Neuronal stem cell (in vitro differentiated cells): Measurements from ENCODE around the gene CLDN24.
A peak's percentile ranks its signal among the peaks of the same experiment; 100 is the strongest.

Experiments
- DNase-seq: peaks from one replicate; pipeline ENCODE4 v3.0.0-alpha.2; 2013; ENCODE audit warnings: low spot score
- H2AFZ ChIP-seq: one replicate; pipeline ENCODE4 v1.6.1; 2013; ENCODE audit warnings: mild to moderate bottlenecking, low read length, inconsistent platforms
- H2AK5ac ChIP-seq: 2 replicates; pipeline ENCODE4 v1.6.1; 2013; ENCODE audit warnings: low read depth, mild to moderate bottlenecking, inconsistent platforms, low read length, moderate library complexity, mixed read lengths
- H2BK120ac ChIP-seq: 2 replicates; pipeline ENCODE4 v1.6.1; 2013; ENCODE audit warnings: low read depth, mild to moderate bottlenecking, inconsistent platforms, low read length, moderate library complexity, mixed read lengths
- H2BK12ac ChIP-seq: one replicate; pipeline ENCODE4 v1.6.1; 2013; ENCODE audit warnings: low read length, inconsistent platforms
- H2BK15ac ChIP-seq: 2 replicates; pipeline ENCODE4 v1.6.1; 2013; ENCODE audit warnings: mild to moderate bottlenecking, low read length, inconsistent platforms, mixed read lengths
- H2BK5ac ChIP-seq: one replicate; pipeline ENCODE4 v1.6.1; 2013; ENCODE audit warnings: inconsistent platforms, mild to moderate bottlenecking, low read length, moderate library complexity
- H3K14ac ChIP-seq: one replicate; pipeline ENCODE4 v1.6.1; 2013; ENCODE audit warnings: low read length, inconsistent platforms
- H3K18ac ChIP-seq: 2 replicates; pipeline ENCODE4 v1.6.1; 2013; ENCODE audit warnings: low read length, inconsistent platforms
- H3K23ac ChIP-seq: 2 replicates; pipeline ENCODE4 v1.6.1; 2013; ENCODE audit warnings: low read depth, mild to moderate bottlenecking, mixed read lengths, low read length, inconsistent platforms; ENCODE audit not compliant: poor library complexity
- H3K27ac ChIP-seq: replicated peaks from 3 replicates; pipeline ENCODE4 v1.5.1; 2013; ENCODE audit warnings: low read length, inconsistent platforms
- H3K27me3 ChIP-seq, 3 experiments: 2 replicates each; pipeline ENCODE4 v1.6.1; 2013; ENCODE audit warnings: low read length in 3 of 3, mild to moderate bottlenecking in 2 of 3, inconsistent platforms in 1 of 3, low read depth in 1 of 3, mixed read lengths in 1 of 3, moderate library complexity in 1 of 3; ENCODE audit not compliant: control insufficient read depth in 3 of 3, insufficient read depth in 3 of 3
- H3K36me3 ChIP-seq, 2 donors: replicated peaks in 1 of 2; 2 replicates each; pipeline ENCODE4 v1.6.1; 2013; ENCODE audit warnings: low read length in 2 of 2; ENCODE audit not compliant: control insufficient read depth in 2 of 2, insufficient read depth in 2 of 2
- H3K4ac ChIP-seq: 2 replicates; pipeline ENCODE4 v1.6.1; 2013; ENCODE audit warnings: inconsistent platforms, mild to moderate bottlenecking, low read length, moderate library complexity
- H3K4me1 ChIP-seq, 2 donors: 1 replicate in 1 of 2; 2 replicates in 1 of 2; pipeline ENCODE4 v1.6.1; 2013; ENCODE audit warnings: low read length in 2 of 2, low read depth in 1 of 2; ENCODE audit not compliant: control insufficient read depth in 2 of 2, insufficient read depth in 1 of 2
- H3K4me2 ChIP-seq: one replicate; pipeline ENCODE4 v1.6.1; 2013; ENCODE audit warnings: mild to moderate bottlenecking, low read length, inconsistent platforms; ENCODE audit not compliant: insufficient read depth, poor library complexity, severe bottlenecking
- H3K4me3 ChIP-seq, 2 donors: 2 replicates each; pipeline ENCODE4 v1.5.1; 2013; ENCODE audit warnings: low read length in 2 of 2, mild to moderate bottlenecking in 2 of 2, inconsistent platforms in 1 of 2, moderate library complexity in 1 of 2
- H3K79me1 ChIP-seq: one replicate; pipeline ENCODE4 v1.6.1; 2013; ENCODE audit warnings: low read depth, mild to moderate bottlenecking, inconsistent platforms, low read length, moderate library complexity
- H3K9ac ChIP-seq: one replicate; pipeline ENCODE4 v1.6.1; 2013; ENCODE audit warnings: mild to moderate bottlenecking, low read depth, low read length, inconsistent platforms; ENCODE audit not compliant: poor library complexity
- H3K9me3 ChIP-seq, 2 donors: replicated peaks in 1 of 2; 2 replicates each; pipeline versions ENCODE3 to v1.6.1; 2013; ENCODE audit warnings: low read length in 2 of 2, mild to moderate bottlenecking in 2 of 2, inconsistent platforms in 1 of 2, low read depth in 1 of 2, mixed read lengths in 1 of 2, moderate library complexity in 1 of 2; ENCODE audit not compliant: control insufficient read depth in 2 of 2, insufficient read depth in 1 of 2
- H4K8ac ChIP-seq: one replicate; pipeline ENCODE4 v1.6.1; 2013; ENCODE audit warnings: low read depth, mild to moderate bottlenecking, inconsistent platforms, low read length, moderate library complexity
- H4K91ac ChIP-seq: one replicate; pipeline ENCODE4 v1.6.1; 2013; ENCODE audit warnings: low read length, low read depth, mild to moderate bottlenecking, inconsistent platforms; ENCODE audit not compliant: poor library complexity
- WGBS, 2 donors: extraction: QIAGEN DNeasy Blood & Tissue Kit; methylation state at CpG; one replicate each; pipeline ENCODE4 v1.1.7; 2013; ENCODE audit warnings: missing lambda C conversion rate in 2 of 2, mixed read lengths in 1 of 2; ENCODE audit not compliant: insufficient read length in 2 of 2, insufficient replicate concordance in 1 of 2; ENCODE audit errors: extremely low coverage in 2 of 2; 5-methylcytosine and 5-hydroxymethylcytosine counted together

CLDN24 gene

GRCh38 chr4:183287677-183288076 is 34.5 kb downstream of the CLDN24 start:
- no CpG with 5 or more reads among the region's 6 CpGs for whole genome bisulfite sequencing, 2 donors
- peaks cover 28 to 91% of the 10 kb centered on the region in 2 donors for H3K36me3 ChIP-seq
- no peaks in the 10 kb centered on the region for H3K79me1 ChIP-seq

GRCh38 chr4:183287309-183287659 is 34.9 kb downstream of the CLDN24 start:
- Histone ChIP-seq H2BK5ac (no peak overlapping the region), H2BK15ac (no peak overlapping the region), H2BK120ac (no peak overlapping the region), H3K4me1 (no peaks in the 10 kb centered on the region), H3K23ac (no peak overlapping the region), H3K4me2 (no peak overlapping the region), H3K14ac (no peak overlapping the region), H3K27me3 (no peaks in the 10 kb centered on the region), H3K18ac (no peak overlapping the region), H3K36me3 (peaks cover 29 to 93% of the 10 kb centered on the region in 2 donors), H4K8ac (no peak overlapping the region), H4K91ac (no peak overlapping the region), H3K9me3 (no peaks in the 10 kb centered on the region), H2AFZ (no peak overlapping the region), H3K79me1 (no peaks in the 10 kb centered on the region), H3K4ac (no peak overlapping the region), H3K4me3 (no peak overlapping the region), H2AK5ac (no peak overlapping the region), H3K27ac (no peak overlapping the region), H3K9ac (no peak overlapping the region), H2BK12ac (no peak overlapping the region)
- DNase-seq, result no peak
- no CpG with 5 or more reads among the region's 2 CpGs for WGBS, 2 donors

More at GRCh38 chr4:183287677-183288076, 34.5 kb downstream of the CLDN24 start:
- no peak overlapping the region for H3K4me2 ChIP-seq
- H2AK5ac ChIP-seq, result no peak overlapping the region
- no peak overlapping the region for H2BK120ac ChIP-seq
- no peak overlapping the region for H4K8ac ChIP-seq
- H3K18ac ChIP-seq, result no peak overlapping the region
- H3K4me1 ChIP-seq, result no peaks in the 10 kb centered on the region
- H3K4me3 ChIP-seq, result no peak overlapping the region
- no peak overlapping the region for H3K4ac ChIP-seq
- H3K9me3 ChIP-seq, result no peaks in the 10 kb centered on the region
- no peak for DNase-seq
- no peak overlapping the region for H4K91ac ChIP-seq
- no peak overlapping the region for H3K23ac ChIP-seq
- no peak overlapping the region for H2AFZ ChIP-seq
- H3K9ac ChIP-seq, result no peak overlapping the region
- no peak overlapping the region for H2BK15ac ChIP-seq
- H3K27ac ChIP-seq, result no peak overlapping the region
- H3K14ac ChIP-seq, result no peak overlapping the region
- no peak overlapping the region for H2BK12ac ChIP-seq
- no peaks in the 10 kb centered on the region for H3K27me3 ChIP-seq
- no peak overlapping the region for H2BK5ac ChIP-seq

- Histone ChIP-seq H2BK5ac (no peak overlapping the region), H3K23ac (no peak overlapping the region), H3K79me1 (no peaks in the 10 kb centered on the region), H2BK15ac (no peak overlapping the region), H3K18ac (no peak overlapping the region), H3K4me1 (no peaks in the 10 kb centered on the region), H2BK120ac (no peak overlapping the region), H2AFZ (no peak overlapping the region), H4K8ac (no peak overlapping the region), H2BK12ac (no peak overlapping the region), H3K4ac (no peak overlapping the region), H3K27ac (no peak overlapping the region), H3K36me3 (peaks cover 29 to 97% of the 10 kb centered on the region in 2 donors), H3K9me3 (no peaks in the 10 kb centered on the region), H4K91ac (no peak overlapping the region), H3K14ac (no peak overlapping the region), H2AK5ac (no peak overlapping the region), H3K9ac (no peak overlapping the region), H3K27me3 (no peaks in the 10 kb centered on the region), H3K4me2 (no peak overlapping the region), H3K4me3 (no peak overlapping the region)
- no peak for DNase-seq
- WGBS, 2 donors, result no CpG with 5 or more reads among the region's 11 CpGs
Measured at GRCh38 chr4:183286590-183287308, 35.5 kb downstream of the CLDN24 start.

- Histone ChIP-seq H3K14ac (no peak overlapping the region), H2BK12ac (peak overlapping the region; percentile 73), H2AK5ac (no peak overlapping the region), H3K9me3 (no peaks in the 10 kb centered on the region), H2BK15ac (no peak overlapping the region), H3K9ac (no peak overlapping the region), H3K4me3 (no peak overlapping the region), H3K4ac (no peak overlapping the region), H3K18ac (no peak overlapping the region), H3K79me1 (no peaks in the 10 kb centered on the region), H3K27ac (no peak overlapping the region), H3K36me3 (peaks cover 27 to 98% of the 10 kb centered on the region in 2 donors), H2BK5ac (no peak overlapping the region), H2BK120ac (no peak overlapping the region), H3K4me2 (no peak overlapping the region), H2AFZ (no peak overlapping the region), H3K27me3 (no peaks in the 10 kb centered on the region), H3K4me1 (no peaks in the 10 kb centered on the region), H3K23ac (peak overlapping the region; percentile 76), H4K91ac (no peak overlapping the region), H4K8ac (no peak overlapping the region)
- no peak for DNase-seq
- no CpG with 5 or more reads among the region's 7 CpGs for WGBS, 2 donors
Measured at GRCh38 chr4:183285886-183286285, 36.3 kb downstream of the CLDN24 start.
